Epidermal melanocyte (primary cell): Measurements from ENCODE around the gene ZC3H18.

Experiments used
- DNase-seq: peaks from one replicate; pipeline ENCODE4 v3.0.0; 2011; ENCODE audit warnings: low spot score; ENCODE audit not compliant: insufficient read length

The ZC3H18 gene

DNA sequence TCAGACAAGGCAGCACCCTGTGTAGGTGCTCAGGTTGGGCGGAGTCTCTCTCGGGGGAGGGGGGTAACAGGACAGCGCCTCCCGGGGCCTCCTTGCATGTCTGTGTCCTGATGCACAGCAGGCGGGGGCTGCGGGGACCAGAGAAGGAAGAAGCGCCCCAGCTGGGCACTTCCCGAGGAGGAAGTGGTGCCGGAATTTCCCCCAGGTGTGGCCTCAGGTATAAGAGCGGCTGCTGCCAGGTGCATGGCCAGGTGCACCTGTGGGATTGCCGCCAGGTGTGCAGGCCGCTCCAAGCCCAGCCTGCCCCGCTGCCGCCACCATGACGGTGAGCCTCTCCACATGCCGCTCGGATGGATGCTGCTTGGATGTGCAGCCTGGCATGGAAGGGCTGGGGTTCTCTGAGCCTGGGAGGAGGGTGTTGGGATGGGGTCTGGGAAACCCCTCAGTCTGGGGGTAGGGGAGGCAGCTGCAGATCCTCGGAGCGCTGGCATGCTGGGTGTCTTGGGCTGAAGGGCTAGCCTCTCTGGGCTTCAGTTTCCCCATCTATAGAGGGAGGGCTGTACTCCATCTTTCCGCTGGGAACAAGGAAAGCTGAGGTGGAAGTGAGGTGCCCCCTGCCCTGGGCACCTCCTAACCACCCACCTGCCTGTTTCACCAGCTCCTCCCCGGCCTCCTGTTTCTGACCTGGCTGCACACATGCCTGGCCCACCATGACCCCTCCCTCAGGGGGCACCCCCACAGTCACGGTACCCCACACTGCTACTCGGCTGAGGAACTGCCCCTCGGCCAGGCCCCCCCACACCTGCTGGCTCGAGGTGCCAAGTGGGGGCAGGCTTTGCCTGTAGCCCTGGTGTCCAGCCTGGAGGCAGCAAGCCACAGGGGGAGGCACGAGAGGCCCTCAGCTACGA is 68.4 kb downstream of the ZC3H18 start, which contains the start of gene IL17C:
TSS of gene IL17C (plus strand) at position 250 of the 908 bp plus-strand sequence. CDS start at position 320, 70 bp downstream.
- DNase-seq = no peak

DNA sequence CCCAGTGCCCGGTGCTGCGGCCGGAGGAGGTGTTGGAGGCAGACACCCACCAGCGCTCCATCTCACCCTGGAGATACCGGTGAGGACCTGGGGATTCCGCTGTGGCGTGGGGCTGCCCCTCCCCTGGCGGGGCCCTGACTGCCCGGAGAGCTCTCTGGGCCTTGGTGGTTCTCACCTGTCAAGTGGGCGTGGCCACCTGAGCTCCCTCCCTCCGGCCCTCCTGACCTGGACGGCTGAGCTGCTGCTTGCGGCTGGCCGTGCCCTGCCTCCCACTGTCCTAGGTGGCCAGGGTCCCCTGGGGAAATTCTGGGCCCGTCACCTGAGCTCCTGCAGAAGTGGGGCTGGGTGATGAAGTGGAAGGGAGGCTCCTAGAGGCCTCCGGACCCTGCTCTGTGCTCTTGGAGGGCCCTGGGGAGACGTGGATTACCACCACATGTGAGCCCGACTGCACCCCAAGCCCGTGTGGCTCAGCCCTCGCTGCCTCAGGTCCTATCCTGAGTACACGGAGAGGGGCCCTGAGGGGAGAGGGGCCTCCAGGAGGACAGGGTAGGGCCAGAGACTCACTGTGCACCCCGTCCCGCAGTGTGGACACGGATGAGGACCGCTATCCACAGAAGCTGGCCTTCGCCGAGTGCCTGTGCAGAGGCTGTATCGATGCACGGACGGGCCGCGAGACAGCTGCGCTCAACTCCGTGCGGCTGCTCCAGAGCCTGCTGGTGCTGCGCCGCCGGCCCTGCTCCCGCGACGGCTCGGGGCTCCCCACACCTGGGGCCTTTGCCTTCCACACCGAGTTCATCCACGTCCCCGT is 69.2 kb downstream of the ZC3H18 start:
- DNase-seq = no peak

DNA sequence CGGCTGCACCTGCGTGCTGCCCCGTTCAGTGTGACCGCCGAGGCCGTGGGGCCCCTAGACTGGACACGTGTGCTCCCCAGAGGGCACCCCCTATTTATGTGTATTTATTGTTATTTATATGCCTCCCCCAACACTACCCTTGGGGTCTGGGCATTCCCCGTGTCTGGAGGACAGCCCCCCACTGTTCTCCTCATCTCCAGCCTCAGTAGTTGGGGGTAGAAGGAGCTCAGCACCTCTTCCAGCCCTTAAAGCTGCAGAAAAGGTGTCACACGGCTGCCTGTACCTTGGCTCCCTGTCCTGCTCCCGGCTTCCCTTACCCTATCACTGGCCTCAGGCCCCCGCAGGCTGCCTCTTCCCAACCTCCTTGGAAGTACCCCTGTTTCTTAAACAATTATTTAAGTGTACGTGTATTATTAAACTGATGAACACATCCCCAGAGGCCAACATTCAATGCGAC is 69.9 kb downstream of the ZC3H18 start:
- no peak for DNase-seq

DNA sequence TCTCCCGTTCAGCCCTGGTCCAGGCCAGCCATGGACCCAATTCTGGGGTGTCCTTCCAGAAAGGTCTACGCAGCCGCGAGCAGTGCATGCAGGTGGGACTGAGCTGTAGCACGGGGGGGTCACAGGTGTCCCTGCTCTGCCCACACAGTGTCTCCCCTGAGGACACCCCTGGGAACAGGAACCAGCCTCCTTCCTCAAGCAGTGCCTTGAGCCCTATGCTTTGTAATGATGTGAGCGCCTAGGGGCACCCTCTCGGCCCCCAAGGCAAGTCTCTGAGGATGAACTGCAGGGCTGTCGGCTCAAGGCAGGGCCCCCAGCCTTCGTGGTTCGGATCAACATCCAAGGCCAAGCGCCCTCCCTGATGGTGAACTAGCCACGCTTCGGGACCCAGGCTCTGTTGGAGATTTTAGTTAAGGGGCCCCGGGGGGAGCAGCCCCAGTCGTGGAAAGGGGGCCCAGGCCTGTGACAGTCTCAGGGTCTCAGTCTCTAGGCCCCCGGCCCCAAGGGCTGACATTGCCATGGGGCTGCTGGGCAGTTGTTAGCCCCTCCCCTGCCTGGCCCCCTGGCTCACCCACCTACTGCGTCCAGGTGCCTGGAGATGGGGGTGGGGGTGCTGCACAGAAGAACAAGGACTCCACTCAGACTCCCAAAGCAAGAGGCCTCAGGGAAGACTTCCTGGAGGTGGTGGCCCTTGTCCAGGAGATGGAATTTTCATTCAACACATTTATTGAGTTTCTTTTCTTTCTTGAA is 70.5 kb downstream of the ZC3H18 start:
- no peak for DNase-seq

DNA sequence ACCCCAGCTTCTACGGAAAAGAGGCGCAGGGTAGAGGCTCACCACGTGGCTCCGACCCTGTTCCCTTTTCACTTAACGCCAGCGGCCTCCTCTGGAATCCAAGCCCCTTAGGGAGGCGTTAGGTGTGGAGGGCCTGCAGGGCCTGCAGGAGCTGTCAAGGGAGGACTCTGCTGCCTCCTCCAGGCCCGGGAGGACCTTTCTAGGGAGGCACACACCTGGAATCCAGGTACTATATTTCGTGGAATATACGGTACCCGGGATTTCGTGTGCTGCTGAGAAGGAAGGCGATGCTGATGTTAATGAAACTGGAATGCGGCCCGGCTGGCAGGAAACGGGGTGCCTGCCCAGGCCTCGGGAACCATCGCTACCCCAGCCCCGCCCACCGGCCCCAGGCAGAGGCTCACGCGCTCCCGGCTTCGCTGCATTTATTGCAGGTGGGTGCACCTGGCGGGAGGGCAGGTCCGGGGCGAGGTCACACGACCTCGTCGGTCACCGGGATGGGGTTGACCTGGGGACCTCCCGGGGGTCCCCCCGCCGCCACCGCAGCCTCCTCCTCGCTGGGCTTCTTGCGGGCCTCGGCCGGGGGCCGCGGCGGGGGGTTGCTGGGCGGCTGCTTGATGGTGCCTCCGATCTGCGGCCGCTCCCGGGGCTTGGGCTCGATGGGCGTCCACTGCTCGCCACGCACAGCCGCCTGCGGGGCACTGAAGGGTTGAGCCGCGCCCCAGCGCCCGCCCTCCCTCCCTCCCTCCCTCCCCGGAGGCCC is 72.9 kb downstream of the ZC3H18 start:
- no peak for DNase-seq

DNA sequence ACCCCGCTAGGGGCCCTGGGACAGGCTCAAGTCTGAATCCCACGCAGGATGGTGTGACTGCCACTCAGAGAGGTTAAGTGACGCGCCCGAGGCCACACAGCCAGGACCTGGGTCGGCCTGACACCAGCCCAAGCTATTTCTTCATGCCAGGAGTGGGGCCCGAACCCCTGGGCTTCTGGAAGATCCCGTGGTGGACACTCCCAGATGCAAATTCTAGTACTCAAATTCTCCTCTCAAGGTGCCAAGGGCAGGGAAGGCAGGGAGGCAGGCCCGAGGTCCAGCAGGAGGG is 73.4 kb downstream of the ZC3H18 start:
- DNase-seq = no peak

DNA sequence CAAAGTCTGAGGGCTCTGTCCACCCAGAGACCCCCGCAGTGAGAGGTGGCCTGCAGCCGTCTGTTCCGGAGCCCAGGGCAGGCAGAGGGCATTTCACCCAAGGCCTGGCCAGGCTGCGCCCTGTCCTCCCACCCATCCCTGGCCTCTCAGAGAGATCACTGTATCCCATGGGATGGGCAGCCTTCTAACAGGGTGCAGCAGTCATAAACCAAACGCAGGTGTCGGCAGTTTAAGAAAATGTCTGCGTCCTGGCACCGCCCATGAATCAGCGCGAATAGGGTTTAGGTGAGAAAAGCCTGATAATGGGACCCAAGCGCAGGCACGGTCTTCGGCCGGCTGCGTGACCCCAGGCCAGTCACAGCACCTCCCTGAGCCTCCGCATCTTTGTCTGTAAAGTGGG is 75.3 kb downstream of the ZC3H18 start:
- no peak for DNase-seq

DNA sequence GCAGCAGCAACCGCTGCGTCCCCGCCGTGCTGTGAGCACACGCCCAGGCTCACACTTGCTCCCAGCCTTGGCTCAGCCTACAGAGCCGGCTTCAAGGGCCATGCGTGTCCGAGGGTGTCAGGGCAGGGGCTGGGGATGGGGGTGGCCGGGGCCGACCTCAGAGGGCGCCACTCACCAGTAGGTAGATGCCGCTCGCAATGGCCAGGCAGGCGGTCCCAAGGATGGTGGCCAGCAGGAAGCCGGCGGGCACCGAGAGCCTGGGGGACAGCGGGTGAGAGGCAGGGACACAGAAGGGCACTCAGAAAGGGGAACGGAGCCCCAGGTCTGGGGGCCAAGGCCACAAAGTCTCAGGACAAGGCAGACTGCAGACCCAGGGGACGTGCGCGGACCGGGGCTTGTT is 75.7 kb downstream of the ZC3H18 start:
- no peak for DNase-seq

DNA sequence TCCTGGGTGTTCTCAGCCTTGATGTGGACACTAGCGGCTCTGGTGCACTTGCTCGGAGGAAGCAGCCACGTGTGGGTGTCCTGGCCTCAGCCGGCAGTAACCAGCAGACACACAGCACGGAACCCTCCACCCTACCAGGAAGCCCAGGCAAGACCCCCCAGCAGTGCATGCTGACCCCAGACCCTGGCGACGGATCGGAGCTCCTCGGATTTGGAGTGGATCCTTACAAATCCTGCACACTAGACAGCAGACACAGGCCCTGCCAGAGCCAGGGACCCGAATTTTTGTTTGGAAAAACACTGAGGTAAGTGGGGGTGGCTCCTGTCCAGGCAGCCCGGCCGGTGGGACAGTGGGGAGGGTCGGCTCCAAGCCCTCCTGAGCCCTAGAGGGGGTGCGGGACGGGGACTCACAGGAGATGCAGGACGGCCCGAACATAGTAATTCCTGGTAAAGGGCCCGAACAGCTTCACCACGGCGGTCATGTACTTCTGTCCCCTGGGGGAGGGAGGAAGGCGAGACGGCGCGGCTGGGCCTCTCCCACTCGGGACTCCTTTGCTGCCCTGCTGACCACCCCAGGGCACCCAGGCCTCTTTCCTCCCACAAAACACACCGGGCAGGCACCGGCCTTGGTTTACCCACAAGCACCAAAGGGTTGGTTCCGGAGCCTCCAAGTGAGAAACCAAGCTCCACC is 76.3 kb downstream of the ZC3H18 start:
- DNase-seq = no peak

DNA sequence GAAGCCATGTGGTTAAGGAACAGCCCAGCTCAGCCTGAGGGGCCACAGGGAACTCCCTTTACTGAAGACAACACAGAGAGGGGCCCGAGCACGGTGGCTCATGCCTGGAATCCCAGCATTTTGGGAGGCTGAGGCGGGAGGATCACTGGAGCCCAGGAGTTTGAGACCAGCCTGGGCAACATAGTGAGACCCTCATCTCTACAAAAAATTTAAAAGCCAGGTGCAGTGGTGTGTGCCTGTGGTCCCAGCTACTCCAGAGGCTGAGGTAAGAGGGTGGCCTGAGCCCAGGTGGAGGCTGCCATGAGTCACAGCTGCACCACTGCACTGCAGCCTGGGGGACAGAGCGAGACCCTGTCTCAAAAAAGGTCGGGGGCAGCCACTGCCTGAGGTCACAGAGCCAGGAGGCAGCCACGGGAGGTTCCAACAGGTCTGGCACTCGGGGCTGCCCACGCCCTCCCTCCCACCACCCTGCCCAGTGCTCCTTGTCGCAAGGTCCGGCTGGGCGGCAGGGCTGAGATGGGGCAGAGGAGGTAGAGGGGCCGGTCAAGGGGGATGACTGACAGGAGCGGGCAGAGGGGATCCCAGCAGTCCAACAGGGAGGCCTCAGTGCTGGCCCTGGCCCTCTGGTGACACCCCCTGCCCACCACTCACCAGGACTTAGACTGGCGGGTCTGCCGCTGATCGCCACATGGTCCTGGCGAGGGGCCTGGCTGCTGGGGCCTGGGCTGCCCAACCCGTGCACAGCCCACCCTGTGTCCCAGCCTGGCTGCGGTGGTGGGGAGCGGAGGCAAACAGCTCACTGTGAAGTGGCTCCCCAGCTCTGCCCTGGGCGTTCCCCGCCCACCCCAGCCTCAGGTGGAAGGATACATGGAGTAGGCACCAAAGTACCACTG is 77.2 kb downstream of the ZC3H18 start:
- DNase-seq = peak; percentile 16

DNA sequence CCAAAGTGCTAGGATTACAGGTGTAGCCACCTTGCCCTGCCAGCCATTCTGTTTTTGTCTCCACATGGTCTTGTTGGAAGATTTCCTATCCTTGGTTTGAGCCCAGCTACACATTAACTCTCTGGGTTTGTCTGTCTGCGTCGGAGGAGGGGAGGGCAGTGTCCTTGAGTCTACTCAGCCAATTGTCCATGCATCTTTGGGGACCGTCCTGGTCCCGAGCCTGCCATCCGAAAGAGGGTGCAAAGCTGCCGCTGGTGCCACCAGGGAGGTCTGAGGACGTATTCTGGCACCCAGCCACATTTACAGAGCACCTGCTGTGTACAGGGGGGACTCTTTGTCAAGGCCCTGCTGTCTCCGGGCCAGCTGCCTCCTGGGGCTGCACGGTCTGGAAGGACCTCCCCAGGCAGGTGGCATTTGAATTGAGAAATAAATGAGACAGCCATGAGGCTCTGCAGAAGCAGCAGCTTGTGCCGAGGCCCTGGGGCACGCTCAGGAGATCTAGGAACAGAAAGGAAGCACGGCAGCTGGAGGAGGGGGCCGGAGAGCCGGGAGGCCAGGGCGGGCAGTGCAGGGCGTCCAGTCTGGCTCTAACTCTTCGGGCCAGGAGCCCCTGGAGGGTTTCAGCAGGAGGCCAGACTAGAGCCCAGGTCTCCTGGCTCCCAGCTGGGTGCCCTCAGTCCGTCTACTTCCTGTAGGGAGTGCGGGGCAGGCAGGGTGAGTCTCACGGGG is 79.2 kb downstream of the ZC3H18 start:
- peak; percentile 13 for DNase-seq

DNA sequence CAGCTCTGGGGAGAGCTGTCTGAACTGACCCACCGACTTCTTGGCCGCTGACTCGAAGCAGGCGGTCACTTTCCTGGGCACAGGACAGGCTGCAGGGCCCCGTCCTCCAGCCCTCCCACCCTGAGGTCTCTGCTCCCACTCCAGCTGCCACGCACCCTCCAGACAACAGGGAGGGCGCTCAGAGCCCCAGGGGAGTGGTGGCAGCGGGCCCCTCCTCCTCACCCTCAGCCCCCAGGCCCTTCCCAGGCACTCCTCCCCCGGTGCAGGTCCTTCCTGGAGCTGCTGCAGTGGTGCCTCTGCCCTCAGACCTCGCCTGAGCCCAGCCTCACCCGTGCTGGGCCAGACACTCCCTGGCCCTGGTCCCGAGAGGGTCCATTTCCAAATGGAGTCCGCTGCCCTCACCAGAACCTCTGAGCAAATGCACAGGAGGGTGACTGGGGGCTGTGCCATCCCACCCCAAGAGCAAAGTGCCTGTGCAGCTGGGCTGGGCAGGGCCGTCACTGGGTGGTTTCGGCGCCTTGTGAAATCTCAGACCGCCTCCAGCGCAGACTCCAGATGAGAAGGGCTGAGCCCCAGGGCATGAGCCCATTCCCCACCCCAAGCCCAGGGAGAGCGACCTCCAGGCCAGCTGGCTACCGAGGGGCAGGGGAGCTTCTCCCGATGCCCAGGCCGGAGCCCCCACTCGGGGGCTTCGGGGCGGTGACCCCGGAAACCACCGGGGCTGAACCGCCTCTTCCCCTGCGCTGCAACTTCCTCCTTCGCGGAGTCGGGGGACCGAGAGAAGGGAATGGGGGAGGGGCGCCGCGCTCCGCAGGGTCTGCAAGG is 79.9 kb downstream of the ZC3H18 start:
- no peak for DNase-seq

DNA sequence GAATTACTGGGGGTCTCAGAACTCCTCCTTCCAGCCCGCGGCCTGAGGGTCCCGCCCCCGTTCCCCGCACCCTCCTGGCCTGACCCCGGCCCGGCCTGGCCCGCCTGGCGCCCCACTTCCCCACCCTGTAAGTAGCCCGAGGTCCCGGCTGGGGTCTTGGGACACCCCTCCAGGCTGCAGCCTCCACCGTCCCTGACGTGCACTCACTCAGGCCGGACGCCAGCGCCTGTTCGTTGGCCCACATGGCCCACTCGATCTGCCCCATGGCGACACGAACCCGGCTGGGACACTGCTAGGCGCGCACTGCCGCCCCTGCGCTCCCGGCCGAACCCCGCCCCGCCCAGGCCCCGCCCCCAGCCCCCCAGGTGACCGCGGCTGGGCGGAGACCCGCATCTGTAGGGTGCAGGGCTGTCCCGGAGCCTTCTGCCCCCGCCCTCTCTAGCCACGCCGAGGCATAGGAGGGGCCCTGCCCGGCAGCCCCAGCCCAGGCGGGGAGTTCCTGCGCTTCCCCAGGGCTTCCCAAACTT is 80.6 kb downstream of the ZC3H18 start, which contains the start of gene CYBA:
TSS of gene CYBA (minus strand) at position 305 of the 527 bp plus-strand sequence. CDS start at position 265, 40 bp downstream.
- peak; percentile 88 for DNase-seq

DNA sequence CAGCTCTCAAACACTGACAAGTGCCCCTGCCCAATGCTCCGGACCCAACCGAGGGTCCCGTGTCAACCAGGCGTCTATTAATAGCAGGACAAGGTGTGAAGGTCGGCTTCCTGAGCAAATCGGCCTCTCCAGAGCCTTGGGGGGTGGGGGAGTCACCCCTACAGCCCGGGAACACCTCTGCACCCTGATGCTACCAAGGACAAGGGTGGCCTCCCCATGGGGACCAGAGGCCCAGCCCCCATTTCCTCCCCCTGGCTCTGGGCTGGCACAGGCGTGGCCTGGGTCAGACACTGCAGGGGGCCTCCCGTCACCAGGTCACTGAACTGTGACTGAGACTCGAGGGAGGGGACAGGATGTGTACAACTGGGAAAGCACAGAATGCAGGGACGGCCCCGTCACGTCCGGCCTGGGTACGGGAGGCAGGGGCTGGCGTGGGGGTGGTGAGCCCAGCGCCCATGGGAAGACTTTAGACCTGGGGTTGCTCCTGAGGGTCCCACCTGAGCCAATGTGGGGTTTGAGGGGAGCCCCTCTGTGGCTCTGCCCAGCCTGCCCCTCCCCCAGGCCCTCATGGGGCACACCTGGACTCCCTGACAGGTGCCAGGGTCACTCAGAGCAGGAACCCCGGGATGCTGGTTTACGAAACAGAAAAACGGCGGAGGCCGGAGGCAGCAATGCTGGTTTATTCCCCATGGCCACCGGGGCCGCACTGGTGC is 81.2 kb downstream of the ZC3H18 start:
- no peak for DNase-seq

DNA sequence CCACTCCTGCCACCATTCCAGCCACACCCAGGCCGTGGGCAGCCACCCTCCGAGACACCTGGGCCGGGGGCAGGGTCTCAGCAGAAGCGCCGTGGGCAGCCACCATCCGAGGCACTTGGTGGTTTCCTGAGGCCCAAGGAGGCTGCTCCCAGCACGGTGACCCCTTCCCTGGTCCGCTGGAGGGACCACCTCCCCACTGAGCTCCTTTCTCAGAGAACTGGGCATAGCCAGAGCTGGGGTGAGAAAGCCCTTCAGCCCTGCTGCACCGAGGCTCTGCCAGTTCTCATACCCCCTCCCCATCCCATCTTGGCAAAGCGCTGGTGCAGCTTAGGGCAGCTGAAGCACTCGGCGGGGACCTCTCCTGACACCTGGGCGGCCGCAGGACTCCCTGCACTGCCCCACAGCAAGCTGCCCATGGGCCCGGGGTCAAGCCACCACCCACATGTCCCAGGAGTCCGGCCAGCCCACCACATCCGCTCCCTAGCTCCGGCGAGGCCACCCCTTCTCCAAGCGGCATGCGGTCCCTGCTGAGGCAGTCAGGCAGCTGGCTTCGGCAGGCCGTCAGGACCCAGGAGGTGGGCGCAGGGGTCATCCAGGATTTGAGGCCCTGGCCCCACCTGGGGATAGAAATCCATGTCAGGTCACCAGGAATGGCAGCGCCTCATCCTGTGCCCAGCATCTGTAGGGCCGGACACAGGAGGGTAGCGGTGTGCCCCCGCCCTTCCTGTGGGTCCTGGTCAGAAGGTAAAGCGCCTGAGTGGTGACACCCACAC is 82.0 kb downstream of the ZC3H18 start:
- no peak for DNase-seq

DNA sequence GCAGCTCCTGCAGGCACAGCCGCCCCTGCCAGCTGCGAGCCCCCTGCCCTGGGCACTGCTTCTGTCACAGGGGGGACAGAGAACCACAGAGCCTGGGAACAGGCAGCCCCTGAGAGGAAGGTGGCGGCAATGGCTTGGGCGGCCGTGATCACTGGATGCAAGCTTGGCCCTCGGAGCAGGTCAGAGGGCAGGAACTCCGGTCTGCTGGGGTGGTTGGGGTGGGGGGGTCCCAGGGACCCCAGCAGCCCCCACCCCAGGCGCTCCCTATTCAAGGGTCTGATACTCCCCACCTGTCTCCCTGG is 82.5 kb downstream of the ZC3H18 start:
- no peak for DNase-seq
